ENCODE data around the gene RASSF8.

Gene RASSF8

GRCh38 chr12:25976289-25976688 is 17.8 kb downstream of the RASSF8 start:
- no peak for TF ChIP-seq ZNF274 (IDR thresholded peaks at IDR 0.05; ENCODE audit: low read depth, low read length)
- no peak overlapping the region for H3K4me3 ChIP-seq (ENCODE audit: low read length)

- H3K4me3 ChIP-seq (ENCODE audit: low read length), result no peak overlapping the region
- no peak for TF ChIP-seq ZNF274 (IDR thresholded peaks at IDR 0.05; ENCODE audit: low read depth, low read length)
Observed at GRCh38 chr12:25977047-25977446, 18.6 kb downstream of the RASSF8 start.

GRCh38 chr12:25979059-25979458 is 20.6 kb downstream of the RASSF8 start:
- H3K4me3 ChIP-seq (ENCODE audit: low read length), result no peak overlapping the region
- no peak for TF ChIP-seq ZNF274 (IDR thresholded peaks at IDR 0.05; ENCODE audit: low read depth, low read length)

GRCh38 chr12:25979563-25979962 is 21.1 kb downstream of the RASSF8 start:
- TF ChIP-seq ZNF274 (IDR thresholded peaks at IDR 0.05; ENCODE audit: low read depth, low read length), result no peak
- H3K4me3 ChIP-seq (ENCODE audit: low read length), result no peak overlapping the region

- H3K4me3 ChIP-seq (ENCODE audit: low read length), result no peak overlapping the region
- no peak for TF ChIP-seq ZNF274 (IDR thresholded peaks at IDR 0.05; ENCODE audit: low read depth, low read length)
Observed at GRCh38 chr12:25980035-25980434, 21.6 kb downstream of the RASSF8 start.

GRCh38 chr12:25981597-25981996 is 23.1 kb downstream of the RASSF8 start:
- TF ChIP-seq ZNF274 (IDR thresholded peaks at IDR 0.05; ENCODE audit: low read depth, low read length), result no peak
- H3K4me3 ChIP-seq (ENCODE audit: low read length), result no peak overlapping the region

GRCh38 chr12:25982416-25982815 is 23.9 kb downstream of the RASSF8 start:
- no peak for TF ChIP-seq ZNF274 (IDR thresholded peaks at IDR 0.05; ENCODE audit: low read depth, low read length)
- no peak overlapping the region for H3K4me3 ChIP-seq (ENCODE audit: low read length)

- H3K4me3 ChIP-seq (ENCODE audit: low read length), result no peak overlapping the region
- no peak for TF ChIP-seq ZNF274 (IDR thresholded peaks at IDR 0.05; ENCODE audit: low read depth, low read length)
Observed at GRCh38 chr12:25983625-25984024, 25.1 kb downstream of the RASSF8 start.

GRCh38 chr12:25984759-25985158 is 26.3 kb downstream of the RASSF8 start:
- H3K4me3 ChIP-seq (ENCODE audit: low read length), result no peak overlapping the region
- no peak for TF ChIP-seq ZNF274 (IDR thresholded peaks at IDR 0.05; ENCODE audit: low read depth, low read length)

- no peak for TF ChIP-seq ZNF274 (IDR thresholded peaks at IDR 0.05; ENCODE audit: low read depth, low read length)
- H3K4me3 ChIP-seq (ENCODE audit: low read length), result no peak overlapping the region
Observed at GRCh38 chr12:25985316-25986175, 27.1 kb downstream of the RASSF8 start.

- no peak for TF ChIP-seq ZNF274 (IDR thresholded peaks at IDR 0.05; ENCODE audit: low read depth, low read length)
- H3K4me3 ChIP-seq (ENCODE audit: low read length), result no peak overlapping the region
Observed at GRCh38 chr12:25986180-25986579, 27.7 kb downstream of the RASSF8 start.

GRCh38 chr12:25988505-25988904 is 30.0 kb downstream of the RASSF8 start:
- no peak overlapping the region for H3K4me3 ChIP-seq (ENCODE audit: low read length)
- TF ChIP-seq ZNF274 (IDR thresholded peaks at IDR 0.05; ENCODE audit: low read depth, low read length), result no peak

- no peak for TF ChIP-seq ZNF274 (IDR thresholded peaks at IDR 0.05; ENCODE audit: low read depth, low read length)
- H3K4me3 ChIP-seq (ENCODE audit: low read length), result no peak overlapping the region
Observed at GRCh38 chr12:25990495-25990894, 32.0 kb downstream of the RASSF8 start.

GRCh38 chr12:25992026-25992782 is 33.7 kb downstream of the RASSF8 start:
- TF ChIP-seq ZNF274 (IDR thresholded peaks at IDR 0.05; ENCODE audit: low read depth, low read length), result no peak
- no peak overlapping the region for H3K4me3 ChIP-seq (ENCODE audit: low read length)

Data from GM08714 (cell line).